ENCODE measurements around the gene OR2F2. TPM values are rescaled to one million over a fixed set of nuclear protein-coding genes. Genes with fewer than 3 reads are reported as not detected.

OR2F2 gene
- total and polyA plus RNA-seq, 5 donors from 2014 or later, result not detected

DNA sequence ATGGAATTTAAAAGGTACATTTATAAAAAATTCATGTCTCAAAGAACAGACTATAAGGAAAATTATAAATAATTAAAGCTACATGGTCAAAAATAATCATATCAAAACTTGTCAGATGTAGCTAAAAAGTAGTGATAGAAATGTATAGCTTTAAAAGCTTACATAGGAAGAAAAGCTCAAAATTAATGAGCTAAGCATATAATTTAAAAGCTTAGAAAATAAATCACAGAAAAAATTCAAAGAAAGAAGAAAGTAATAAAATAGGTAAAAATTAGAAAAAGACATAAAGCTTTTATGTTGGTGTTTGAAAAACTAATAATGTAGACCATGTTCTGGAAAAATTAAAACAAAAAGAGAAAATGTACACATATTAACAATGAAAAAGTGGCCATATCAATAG, 38.4 kb upstream of the OR2F2 start:
- peaks cover 21 to 43% (median 29%) of the 10 kb centered on the region in 4 donors for H3K4me1 Mint-ChIP-seq
- no peak overlapping the region for H3K4me3 ChIP-seq (ENCODE audit: low read depth, low read length)
- H3K27me3 ChIP-seq (ENCODE audit: control insufficient read depth, insufficient read depth, low read length), result no peaks in the 10 kb centered on the region
- H3K9me3 ChIP-seq (ENCODE audit: control insufficient read depth in 2 of 2, low read length in 2 of 2), result no peaks in the 10 kb centered on the region
- no peak overlapping the region for H3K27ac ChIP-seq (ENCODE audit: insufficient read depth, low read length, poor library complexity, severe bottlenecking)
- H3K36me3 ChIP-seq (ENCODE audit: control insufficient read depth, insufficient read depth, low read length), result no peaks in the 10 kb centered on the region
- no peak overlapping the region for H3K27ac Mint-ChIP-seq
- DNase-seq (no peak), ATAC-seq (ENCODE audit: low read depth in 2 of 2) (no peak)
- H3K27me3 Mint-ChIP-seq, result no peaks in the 10 kb centered on the region
- peaks cover 14% of the 10 kb centered on the region for H3K4me1 ChIP-seq (ENCODE audit: control insufficient read depth, insufficient read depth, low read length, poor library complexity, severe bottlenecking)
- no peak overlapping the region for H3K4me3 Mint-ChIP-seq
- H3K36me3 Mint-ChIP-seq, result peaks cover 4% of the 10 kb centered on the region
- H3K9me3 Mint-ChIP-seq, result peaks cover 0 to 3% (median 0%) of the 10 kb centered on the region in 7 donors

DNA sequence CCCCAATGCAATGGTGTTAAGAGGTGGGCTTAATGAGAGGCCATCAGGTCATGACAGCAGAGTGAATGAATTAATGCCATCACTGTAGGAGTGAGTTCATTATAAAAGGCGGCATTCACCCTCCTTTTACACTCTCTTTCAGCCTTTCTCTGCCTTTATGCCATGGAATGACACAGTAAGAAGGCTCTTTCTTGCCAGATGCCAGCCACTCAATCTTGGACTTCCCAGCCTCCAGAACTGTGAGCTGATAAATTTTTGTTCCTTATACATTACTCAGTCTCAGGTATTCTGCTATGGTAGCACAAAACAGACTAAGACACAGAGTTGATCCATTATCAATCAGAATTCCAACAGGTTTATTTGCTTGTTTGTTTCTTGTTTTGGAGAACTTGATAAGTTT, 36.2 kb upstream of the OR2F2 start:
- Histone ChIP-seq H3K27ac (ENCODE audit: insufficient read depth, low read length, poor library complexity, severe bottlenecking) (no peak overlapping the region), H3K9me3 (ENCODE audit: control insufficient read depth in 2 of 2, low read length in 2 of 2) (no peaks in the 10 kb centered on the region), H3K27me3 (ENCODE audit: control insufficient read depth, insufficient read depth, low read length) (no peaks in the 10 kb centered on the region), H3K36me3 (ENCODE audit: control insufficient read depth, insufficient read depth, low read length) (no peaks in the 10 kb centered on the region), H3K4me1 (ENCODE audit: control insufficient read depth, insufficient read depth, low read length, poor library complexity, severe bottlenecking) (peaks cover 16% of the 10 kb centered on the region), H3K4me3 (ENCODE audit: low read depth, low read length) (no peak overlapping the region)
- Mint-ChIP-seq H3K27me3 (no peaks in the 10 kb centered on the region), H3K4me3 (peak overlapping the region in 1 of 4 donors; percentile 34), H3K27ac (no peak overlapping the region), H3K36me3 (peaks cover 4% of the 10 kb centered on the region), H3K4me1 (peaks cover 20 to 54% (median 29%) of the 10 kb centered on the region in 4 donors), H3K9me3 (peaks cover 0 to 1% (median 0%) of the 10 kb centered on the region in 7 donors)
- DNase-seq (no peak), ATAC-seq (ENCODE audit: low read depth in 2 of 2) (no peak)

DNA sequence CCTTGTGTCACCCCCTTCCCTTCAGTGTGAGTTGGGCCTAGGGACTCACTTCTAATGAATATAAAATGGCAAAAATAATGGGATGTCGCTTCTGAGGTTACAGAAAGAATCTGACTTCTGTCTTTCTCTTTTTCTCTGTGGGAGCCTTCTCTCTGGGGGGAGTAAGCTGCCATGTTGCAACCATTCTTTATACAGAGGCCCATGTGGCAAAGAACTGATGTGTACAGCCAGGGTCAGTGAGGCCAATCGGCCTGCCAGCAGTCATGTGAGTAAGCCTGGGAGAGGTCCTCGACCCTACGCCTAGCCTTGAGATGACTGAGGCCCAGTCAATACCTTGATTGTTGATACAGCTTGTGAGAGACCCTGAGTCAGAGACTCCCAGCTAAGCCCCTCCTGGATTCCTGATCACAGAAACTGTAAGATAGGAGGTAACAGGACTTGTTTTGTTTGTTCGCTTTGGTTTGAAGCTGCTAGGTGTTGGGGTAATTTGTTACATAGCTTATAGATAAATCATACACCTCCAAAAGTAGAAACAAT, 34.7 kb upstream of the OR2F2 start:
- Mint-ChIP-seq H3K36me3 (no peaks in the 10 kb centered on the region), H3K4me1 (peaks cover 18 to 48% (median 29%) of the 10 kb centered on the region in 4 donors), H3K27ac (peak overlapping the region in 2 of 3 donors; percentile 71 to 95), H3K9me3 (peaks cover 0 to 2% (median 0%) of the 10 kb centered on the region in 7 donors), H3K27me3 (no peaks in the 10 kb centered on the region), H3K4me3 (peak overlapping the region; percentile 91 to 97 (median 95))
- Histone ChIP-seq H3K9me3 (ENCODE audit: control insufficient read depth in 2 of 2, low read length in 2 of 2) (no peaks in the 10 kb centered on the region), H3K4me3 (ENCODE audit: low read depth, low read length) (no peak overlapping the region), H3K27ac (ENCODE audit: insufficient read depth, low read length, poor library complexity, severe bottlenecking) (peak overlapping the region; percentile 16), H3K4me1 (ENCODE audit: control insufficient read depth, insufficient read depth, low read length, poor library complexity, severe bottlenecking) (peaks cover 16% of the 10 kb centered on the region), H3K27me3 (ENCODE audit: control insufficient read depth, insufficient read depth, low read length) (no peaks in the 10 kb centered on the region), H3K36me3 (ENCODE audit: control insufficient read depth, insufficient read depth, low read length) (no peaks in the 10 kb centered on the region)
- ATAC-seq (ENCODE audit: low read depth in 2 of 2) (no peak), DNase-seq (no peak)

DNA sequence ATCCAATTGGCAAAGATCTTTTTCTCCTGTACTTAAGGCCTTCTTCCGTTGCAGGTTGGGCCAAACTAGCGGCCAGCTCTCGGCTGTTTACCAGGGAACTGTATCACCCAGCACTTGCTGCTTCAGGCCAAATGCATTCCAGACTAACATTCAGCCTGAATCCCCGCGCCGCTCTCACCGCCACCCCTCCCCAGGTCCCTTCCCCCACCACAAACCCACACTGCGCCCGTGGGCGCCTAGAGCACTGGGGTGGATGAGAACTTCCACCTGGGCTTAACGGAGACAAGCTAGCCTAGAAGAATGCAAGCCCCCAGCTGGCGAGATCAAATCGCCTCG, 33.7 kb upstream of the OR2F2 start:
- Mint-ChIP-seq H3K27ac (peak overlapping the region; percentile 61 to 97 (median 95)), H3K9me3 (peaks cover 0 to 2% (median 0%) of the 10 kb centered on the region in 7 donors), H3K4me1 (peaks cover 18 to 48% (median 29%) of the 10 kb centered on the region in 4 donors), H3K36me3 (no peaks in the 10 kb centered on the region), H3K27me3 (no peaks in the 10 kb centered on the region), H3K4me3 (peak overlapping the region; percentile 91 to 97 (median 95))
- no peaks in the 10 kb centered on the region for H3K9me3 ChIP-seq (ENCODE audit: control insufficient read depth in 2 of 2, low read length in 2 of 2)
- DNase-seq, result no peak
- peak; percentile 13 to 23 for ATAC-seq (ENCODE audit: low read depth in 2 of 2)
- peak overlapping the region; percentile 76 for H3K27ac ChIP-seq (ENCODE audit: insufficient read depth, low read length, poor library complexity, severe bottlenecking)
- H3K27me3 ChIP-seq (ENCODE audit: control insufficient read depth, insufficient read depth, low read length), result no peaks in the 10 kb centered on the region
- peaks cover 16% of the 10 kb centered on the region for H3K4me1 ChIP-seq (ENCODE audit: control insufficient read depth, insufficient read depth, low read length, poor library complexity, severe bottlenecking)
- peak overlapping the region; percentile 78 for H3K4me3 ChIP-seq (ENCODE audit: low read depth, low read length)
- no peaks in the 10 kb centered on the region for H3K36me3 ChIP-seq (ENCODE audit: control insufficient read depth, insufficient read depth, low read length)

DNA sequence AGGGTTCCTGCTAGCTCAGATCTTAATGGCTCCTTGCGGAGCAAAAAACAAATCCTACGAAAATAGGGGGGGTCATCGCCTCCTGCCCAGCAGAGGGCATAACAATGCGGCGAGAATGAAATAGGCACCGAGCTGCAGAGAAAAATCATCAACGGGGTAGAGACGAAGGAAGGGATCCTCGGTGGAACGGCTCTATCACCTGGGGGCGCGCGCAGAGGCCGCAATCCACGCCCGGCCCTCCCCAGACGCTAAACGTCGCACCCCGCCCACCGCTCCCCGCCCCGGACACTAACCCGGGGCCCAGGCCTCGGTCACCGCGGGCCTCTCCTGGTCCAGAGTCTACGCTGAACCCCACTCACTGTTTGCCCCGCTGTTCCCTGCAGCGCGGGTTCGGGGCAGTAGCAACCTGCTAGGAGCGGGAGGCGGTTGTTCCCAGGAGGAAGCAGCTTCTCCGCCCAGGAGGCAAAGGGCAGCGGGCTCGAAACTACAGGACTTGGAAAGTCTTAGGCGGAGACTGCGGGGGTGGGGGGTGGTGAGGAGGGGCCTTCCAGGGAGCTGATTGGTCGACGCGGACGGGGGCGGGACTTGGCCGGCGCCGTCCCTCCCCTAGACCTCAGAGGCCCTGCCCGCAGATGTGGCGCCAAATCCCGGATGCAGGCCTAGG, 33.2 kb upstream of the OR2F2 start, which contains the start of gene TCAF1:
Gene TCAF1, minus strand, starts transcription at position 509 of the 664 bp plus-strand sequence. CDS start 25,568 bp downstream, outside the sequence.
- ATAC-seq (ENCODE audit: low read depth in 2 of 2), result peak; percentile 93 to 94
- peak within 1 kb of the TSS; percentile 76 for H3K27ac ChIP-seq (ENCODE audit: insufficient read depth, low read length, poor library complexity, severe bottlenecking)
- H3K9me3 ChIP-seq (ENCODE audit: control insufficient read depth in 2 of 2, low read length in 2 of 2), result no peaks in the 10 kb centered on the region
- H3K4me3 Mint-ChIP-seq, result peak within 1 kb of the TSS; percentile 91 to 97 (median 95)
- H3K36me3 Mint-ChIP-seq, result no peaks in the 10 kb centered on the region
- H3K27ac Mint-ChIP-seq, result peak within 1 kb of the TSS; percentile 61 to 97 (median 95)
- no peaks in the 10 kb centered on the region for H3K36me3 ChIP-seq (ENCODE audit: control insufficient read depth, insufficient read depth, low read length)
- peaks cover 0 to 2% (median 0%) of the 10 kb centered on the region in 7 donors for H3K9me3 Mint-ChIP-seq
- peaks cover 18 to 43% (median 29%) of the 10 kb centered on the region in 4 donors for H3K4me1 Mint-ChIP-seq
- H3K4me3 ChIP-seq (ENCODE audit: low read depth, low read length), result peak within 1 kb of the TSS; percentile 78
- peaks cover 16% of the 10 kb centered on the region for H3K4me1 ChIP-seq (ENCODE audit: control insufficient read depth, insufficient read depth, low read length, poor library complexity, severe bottlenecking)
- peak; percentile 85 to 92 (median 85) for DNase-seq
- no peaks in the 10 kb centered on the region for H3K27me3 Mint-ChIP-seq
- H3K27me3 ChIP-seq (ENCODE audit: control insufficient read depth, insufficient read depth, low read length), result no peaks in the 10 kb centered on the region

DNA sequence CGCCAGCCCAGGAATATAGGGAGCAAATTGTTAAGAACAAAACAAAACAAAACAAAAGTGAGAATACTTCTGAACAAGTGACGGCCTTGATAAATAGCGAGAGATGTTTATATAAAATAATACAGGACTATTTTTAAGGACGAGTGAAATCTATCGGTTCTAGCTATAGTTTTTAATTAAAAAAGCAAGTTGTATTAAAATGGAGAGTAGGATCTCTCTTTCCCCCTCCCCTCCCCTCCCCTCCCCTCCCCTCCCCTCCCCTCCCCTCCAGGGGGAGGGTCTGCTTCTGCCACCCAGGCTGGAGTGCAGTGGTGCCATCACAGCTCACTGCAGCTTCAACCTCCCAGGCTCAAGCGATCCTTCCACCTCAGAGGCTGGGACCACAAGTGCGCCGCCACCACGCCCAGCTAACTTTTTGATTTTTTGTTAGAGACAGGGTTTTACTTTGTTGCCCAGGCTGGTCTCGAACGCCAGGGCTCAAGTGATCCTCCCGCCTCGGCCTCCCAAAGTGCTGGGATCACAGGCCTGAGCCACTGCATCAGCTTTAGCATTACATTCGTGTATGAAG, 32.6 kb upstream of the OR2F2 start:
- H3K4me3 ChIP-seq (ENCODE audit: low read depth, low read length), result peak overlapping the region; percentile 78
- Mint-ChIP-seq H3K9me3 (peaks cover 0 to 2% (median 0%) of the 10 kb centered on the region in 7 donors), H3K4me3 (peak overlapping the region; percentile 91 to 97 (median 95)), H3K27ac (peak overlapping the region; percentile 43 to 95 (median 88)), H3K4me1 (peaks cover 18 to 42% (median 25%) of the 10 kb centered on the region in 4 donors), H3K36me3 (no peaks in the 10 kb centered on the region), H3K27me3 (no peaks in the 10 kb centered on the region)
- H3K9me3 ChIP-seq (ENCODE audit: control insufficient read depth in 2 of 2, low read length in 2 of 2), result no peaks in the 10 kb centered on the region
- H3K4me1 ChIP-seq (ENCODE audit: control insufficient read depth, insufficient read depth, low read length, poor library complexity, severe bottlenecking), result peaks cover 16% of the 10 kb centered on the region
- no peak for ATAC-seq (ENCODE audit: low read depth in 2 of 2)
- H3K27ac ChIP-seq (ENCODE audit: insufficient read depth, low read length, poor library complexity, severe bottlenecking), result peak overlapping the region; percentile 76
- H3K36me3 ChIP-seq (ENCODE audit: control insufficient read depth, insufficient read depth, low read length), result no peaks in the 10 kb centered on the region
- DNase-seq, result no peak
- no peaks in the 10 kb centered on the region for H3K27me3 ChIP-seq (ENCODE audit: control insufficient read depth, insufficient read depth, low read length)

DNA sequence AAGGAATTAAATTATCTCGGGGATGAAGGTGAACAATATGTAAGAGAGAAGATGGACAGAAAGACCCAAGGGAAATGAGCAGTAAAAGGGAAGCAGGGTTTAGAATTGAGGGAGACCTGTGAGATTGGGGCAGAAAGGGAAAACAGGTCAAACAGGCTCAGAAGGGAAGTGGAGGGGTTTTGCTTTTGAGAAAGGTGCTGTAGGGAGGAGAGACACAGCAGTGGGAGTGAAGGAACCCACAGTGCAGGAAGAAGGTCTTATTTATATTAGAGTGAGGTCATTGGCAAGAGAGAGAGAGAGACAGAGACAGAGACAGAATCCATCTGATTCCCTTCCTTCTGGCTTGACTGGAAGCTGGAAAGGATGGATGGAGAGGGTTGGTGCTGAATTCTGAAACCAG, 29.5 kb upstream of the OR2F2 start:
- Histone ChIP-seq H3K4me3 (ENCODE audit: low read depth, low read length) (no peak overlapping the region), H3K27ac (ENCODE audit: insufficient read depth, low read length, poor library complexity, severe bottlenecking) (no peak overlapping the region), H3K9me3 (ENCODE audit: control insufficient read depth in 2 of 2, low read length in 2 of 2) (no peaks in the 10 kb centered on the region), H3K36me3 (ENCODE audit: control insufficient read depth, insufficient read depth, low read length) (no peaks in the 10 kb centered on the region), H3K27me3 (ENCODE audit: control insufficient read depth, insufficient read depth, low read length) (peaks cover 3% of the 10 kb centered on the region), H3K4me1 (ENCODE audit: control insufficient read depth, insufficient read depth, low read length, poor library complexity, severe bottlenecking) (peaks cover 11% of the 10 kb centered on the region)
- Mint-ChIP-seq H3K4me3 (no peak overlapping the region), H3K4me1 (peaks cover 5 to 25% (median 9%) of the 10 kb centered on the region in 4 donors), H3K27me3 (no peaks in the 10 kb centered on the region), H3K36me3 (no peaks in the 10 kb centered on the region), H3K27ac (peak overlapping the region in 1 of 3 donors; percentile 6), H3K9me3 (peaks cover 0 to 2% (median 0%) of the 10 kb centered on the region in 7 donors)
- ATAC-seq (ENCODE audit: low read depth in 2 of 2) (no peak), DNase-seq (no peak)
